HUES64 (cell line): Measurements from ENCODE around the gene CACNA2D3.

ENCODE experiments used
- H3K27ac ChIP-seq: 2 replicates; pipeline ENCODE4 v1.7.0; 2013; ENCODE audit warnings: low read depth, low read length, inconsistent platforms
- H3K27me3 ChIP-seq: 2 replicates; pipeline ENCODE4 v1.6.1; 2013; ENCODE audit warnings: mild to moderate bottlenecking, low read length; ENCODE audit not compliant: insufficient read depth
- H3K36me3 ChIP-seq: 2 replicates; pipeline ENCODE4 v1.6.1; 2013; ENCODE audit warnings: mild to moderate bottlenecking, low read length; ENCODE audit not compliant: insufficient read depth
- H3K4me1 ChIP-seq: 2 replicates; pipeline ENCODE4 v1.6.1; 2013; ENCODE audit warnings: mild to moderate bottlenecking, low read length, moderate library complexity; ENCODE audit not compliant: insufficient read depth
- H3K4me3 ChIP-seq: 2 replicates; pipeline ENCODE4 v1.5.1; 2013; ENCODE audit warnings: mild to moderate bottlenecking, low read length, moderate library complexity
- H3K9ac ChIP-seq: 2 replicates; pipeline ENCODE4 v1.6.1; 2013; ENCODE audit warnings: mild to moderate bottlenecking, low read depth, low read length
- H3K9me3 ChIP-seq: 2 replicates; pipeline ENCODE4 v1.6.1; 2013; ENCODE audit warnings: low read depth, low read length; ENCODE audit not compliant: insufficient read depth
- WGBS: fragments of 150-250, 120-280 bp; methylation state at CpG from one replicate; pipeline ENCODE4 v1.1.7; 2013; ENCODE audit warnings: missing lambda C conversion rate; 5-methylcytosine and 5-hydroxymethylcytosine counted together

CACNA2D3 gene

DNA sequence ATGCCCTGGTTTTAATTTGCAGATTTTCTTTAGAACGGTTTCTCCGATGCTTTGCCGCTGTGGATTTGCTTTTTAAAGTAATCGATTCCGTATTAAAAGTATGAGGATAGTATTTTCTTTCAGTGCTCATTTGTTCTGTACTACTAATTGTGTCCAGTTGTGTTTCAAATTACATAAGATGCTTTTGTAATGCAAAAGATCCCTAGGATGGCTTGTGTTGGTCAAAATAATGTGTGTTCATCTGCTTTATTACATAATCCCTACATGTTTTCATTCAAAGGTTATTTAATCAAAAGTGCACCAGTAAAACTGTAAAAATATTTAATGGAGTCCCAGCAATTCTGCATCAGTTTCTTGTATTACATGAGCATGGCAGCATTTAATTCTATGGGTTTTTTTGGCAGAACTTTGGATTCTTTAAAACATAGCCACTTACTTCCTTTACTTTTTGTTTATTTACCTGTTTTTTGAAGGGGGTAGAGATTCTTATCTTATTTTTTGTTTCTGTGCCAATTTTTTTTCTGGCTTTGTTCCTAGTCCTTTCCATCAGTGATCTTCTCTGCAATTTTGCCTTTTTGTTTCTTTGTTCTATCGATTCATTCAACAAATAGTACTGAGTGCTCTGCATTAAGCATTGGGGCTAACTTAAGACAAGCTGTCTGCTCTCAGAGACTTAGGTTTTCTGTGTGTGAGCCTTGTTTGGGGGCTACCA lies 452.7 kb downstream of the CACNA2D3 start:
- Histone ChIP-seq H3K27me3 (no peaks in the 10 kb centered on the region), H3K36me3 (no peaks in the 10 kb centered on the region), H3K9ac (no peak overlapping the region), H3K9me3 (no peaks in the 10 kb centered on the region), H3K27ac (no peak overlapping the region), H3K4me1 (no peaks in the 10 kb centered on the region; the same call in 1 of the 2 replicates), H3K4me3 (no peak overlapping the region)
- 97% methylated on average over 6 of the region's 6 CpGs for WGBS

GRCh38 chr3:54575618-54575960 lies 453.2 kb downstream of the CACNA2D3 start:
- H3K4me3 ChIP-seq: no peak overlapping the region
- H3K27me3 ChIP-seq: no peaks in the 10 kb centered on the region
- H3K4me1 ChIP-seq: no peaks in the 10 kb centered on the region; the same call in 1 of the 2 replicates
- no peaks in the 10 kb centered on the region for H3K36me3 ChIP-seq
- WGBS: 83% methylated on average over 3 of the region's 3 CpGs
- H3K9ac ChIP-seq: no peak overlapping the region
- H3K27ac ChIP-seq: no peak overlapping the region
- no peaks in the 10 kb centered on the region for H3K9me3 ChIP-seq

DNA sequence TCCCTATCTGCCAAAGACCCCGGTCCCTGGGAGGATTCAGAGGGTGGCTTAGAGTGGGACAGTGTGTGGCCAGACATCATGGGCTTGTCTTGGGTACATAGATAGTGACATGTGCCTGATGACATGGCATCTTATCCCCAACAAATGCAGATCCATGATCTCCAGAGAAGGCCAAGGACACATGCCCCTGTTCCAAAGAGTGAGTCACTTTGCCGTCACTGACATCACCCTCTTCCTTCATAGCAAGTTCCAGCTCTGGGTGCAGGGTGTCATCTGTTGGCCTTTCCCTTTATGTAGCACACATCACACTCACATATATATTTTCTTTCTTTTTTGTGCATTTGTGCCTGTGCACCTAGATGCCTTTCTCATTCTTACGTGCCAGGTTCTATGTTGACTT lies 455.0 kb downstream of the CACNA2D3 start:
- no peak overlapping the region for H3K27ac ChIP-seq
- no peaks in the 10 kb centered on the region; the same call in 1 of the 2 replicates for H3K4me1 ChIP-seq
- H3K27me3 ChIP-seq: no peaks in the 10 kb centered on the region
- H3K9ac ChIP-seq: no peak overlapping the region
- WGBS: 95% methylated on average over 3 of the region's 3 CpGs
- H3K4me3 ChIP-seq: no peak overlapping the region
- no peaks in the 10 kb centered on the region for H3K36me3 ChIP-seq
- no peaks in the 10 kb centered on the region for H3K9me3 ChIP-seq

GRCh38 chr3:54578417-54578816 lies 456.1 kb downstream of the CACNA2D3 start:
- H3K9me3 ChIP-seq: no peaks in the 10 kb centered on the region
- H3K27ac ChIP-seq: no peak overlapping the region
- H3K9ac ChIP-seq: no peak overlapping the region
- no peaks in the 10 kb centered on the region for H3K36me3 ChIP-seq
- H3K4me1 ChIP-seq: peaks cover 5% of the 10 kb centered on the region; the same call in 1 of the 2 replicates
- H3K4me3 ChIP-seq: no peak overlapping the region
- no peaks in the 10 kb centered on the region for H3K27me3 ChIP-seq
- WGBS: 94% methylated on average over 7 of the region's 7 CpGs

DNA sequence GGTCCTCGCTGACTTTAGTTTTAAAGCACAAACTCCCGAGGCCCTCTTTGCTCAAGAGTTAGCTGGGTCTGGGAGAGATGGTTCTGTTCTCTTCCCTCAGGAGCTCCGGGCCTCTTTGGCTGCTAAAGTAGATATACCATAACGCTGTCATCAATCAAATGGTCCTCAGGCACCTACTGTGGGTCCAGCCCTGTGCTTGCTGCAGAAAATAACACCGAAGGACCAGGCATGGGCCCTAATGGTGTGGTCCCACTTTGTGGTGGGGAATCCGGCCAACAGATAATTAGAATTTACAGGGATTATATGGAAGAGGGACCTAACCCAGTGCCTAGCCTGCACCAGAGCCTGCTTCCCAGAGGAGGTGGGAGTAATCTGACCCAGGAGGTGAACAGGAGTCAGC lies 458.1 kb downstream of the CACNA2D3 start:
- Histone ChIP-seq H3K36me3 (no peaks in the 10 kb centered on the region), H3K4me1 (0 out of 2 replicates have a peak, but pooled peaks cover 5% of the 10 kb centered on the region), H3K27ac (no peak overlapping the region), H3K9ac (no peak overlapping the region), H3K9me3 (peaks cover 2% of the 10 kb centered on the region; the same call in 1 of the 2 replicates), H3K27me3 (no peaks in the 10 kb centered on the region), H3K4me3 (no peak overlapping the region)
- WGBS: 94% methylated on average over 6 of the region's 6 CpGs

- Histone ChIP-seq H3K9me3 (peaks cover 6% of the 10 kb centered on the region; the same call in 1 of the 2 replicates), H3K4me3 (no peak overlapping the region), H3K27ac (no peak overlapping the region), H3K4me1 (0 out of 2 replicates have a peak, but pooled peaks cover 5% of the 10 kb centered on the region), H3K9ac (no peak overlapping the region), H3K36me3 (no peaks in the 10 kb centered on the region), H3K27me3 (no peaks in the 10 kb centered on the region)
- WGBS: 79% methylated on average over 2 of the region's 2 CpGs
Observed at GRCh38 chr3:54582424-54582823, 460.1 kb downstream of the CACNA2D3 start.

DNA sequence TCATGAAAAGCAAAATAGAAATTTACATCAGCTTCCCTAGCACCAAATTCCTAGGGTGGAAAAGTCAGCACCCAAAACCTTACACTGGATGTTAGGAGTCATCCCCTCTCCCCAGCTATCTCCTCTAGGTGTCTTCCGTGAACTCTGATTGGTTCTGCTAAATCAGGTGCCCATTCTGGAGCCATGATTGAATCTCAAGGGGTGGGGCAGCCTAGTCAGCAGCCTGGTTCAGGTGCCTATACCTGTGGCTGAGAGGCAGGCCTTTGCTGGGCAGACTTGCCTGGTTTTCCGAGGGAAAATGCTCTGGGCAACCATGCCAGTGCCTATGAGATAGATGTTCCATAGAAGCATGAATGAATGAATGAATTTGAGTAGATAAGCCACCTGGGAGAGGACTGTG lies 468.8 kb downstream of the CACNA2D3 start:
- H3K4me3 ChIP-seq: no peak overlapping the region
- no peak overlapping the region for H3K27ac ChIP-seq
- H3K36me3 ChIP-seq: no peaks in the 10 kb centered on the region
- no peaks in the 10 kb centered on the region for H3K27me3 ChIP-seq
- H3K9ac ChIP-seq: no peak overlapping the region
- H3K4me1 ChIP-seq: no peaks in the 10 kb centered on the region
- 91% methylated on average over 2 of the region's 2 CpGs for WGBS
- H3K9me3 ChIP-seq: no peaks in the 10 kb centered on the region

- Histone ChIP-seq H3K9ac (no peak overlapping the region), H3K27ac (no peak overlapping the region), H3K4me3 (no peak overlapping the region), H3K27me3 (no peaks in the 10 kb centered on the region), H3K4me1 (no peaks in the 10 kb centered on the region), H3K36me3 (no peaks in the 10 kb centered on the region), H3K9me3 (no peaks in the 10 kb centered on the region)
- no CpG with 5 or more reads among the region's 2 CpGs for WGBS
Observed at GRCh38 chr3:54593653-54594052, 471.3 kb downstream of the CACNA2D3 start.

- H3K27me3 ChIP-seq: no peaks in the 10 kb centered on the region
- H3K4me1 ChIP-seq: peaks cover 17% of the 10 kb centered on the region
- no peak overlapping the region for H3K9ac ChIP-seq
- H3K4me3 ChIP-seq: no peak overlapping the region
- no peak overlapping the region for H3K27ac ChIP-seq
- no peaks in the 10 kb centered on the region for H3K36me3 ChIP-seq
- WGBS: 93% methylated on average over 4 of the region's 4 CpGs
- H3K9me3 ChIP-seq: no peaks in the 10 kb centered on the region
Observed at GRCh38 chr3:54596087-54596486, 473.7 kb downstream of the CACNA2D3 start.

DNA sequence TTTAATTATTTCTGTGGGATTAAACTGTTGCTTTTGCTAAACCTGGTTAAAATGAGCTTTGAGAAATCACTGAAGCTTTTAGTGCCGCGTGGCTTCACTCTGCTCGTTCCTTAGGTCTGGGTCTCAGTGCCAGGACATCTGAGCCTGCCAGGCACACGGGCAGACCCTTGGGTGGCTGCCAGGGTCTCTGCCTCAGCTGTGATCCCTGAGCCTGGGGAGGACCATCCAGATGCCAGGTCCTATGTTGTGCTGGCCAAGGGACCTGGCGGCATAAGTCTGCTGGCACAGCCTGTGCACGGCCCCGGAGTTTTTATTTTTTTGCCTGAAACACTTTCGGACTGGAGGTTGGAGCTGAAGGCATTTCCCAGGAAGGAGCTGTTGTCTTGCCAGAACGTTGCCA lies 477.4 kb downstream of the CACNA2D3 start:
- Histone ChIP-seq H3K4me3 (no peak overlapping the region), H3K27ac (no peak overlapping the region), H3K36me3 (no peaks in the 10 kb centered on the region), H3K9ac (no peak overlapping the region; the same call in 1 of the 2 replicates), H3K27me3 (no peaks in the 10 kb centered on the region), H3K9me3 (no peaks in the 10 kb centered on the region), H3K4me1 (peaks cover 17% of the 10 kb centered on the region)
- WGBS: 85% methylated on average over 9 of the region's 9 CpGs

DNA sequence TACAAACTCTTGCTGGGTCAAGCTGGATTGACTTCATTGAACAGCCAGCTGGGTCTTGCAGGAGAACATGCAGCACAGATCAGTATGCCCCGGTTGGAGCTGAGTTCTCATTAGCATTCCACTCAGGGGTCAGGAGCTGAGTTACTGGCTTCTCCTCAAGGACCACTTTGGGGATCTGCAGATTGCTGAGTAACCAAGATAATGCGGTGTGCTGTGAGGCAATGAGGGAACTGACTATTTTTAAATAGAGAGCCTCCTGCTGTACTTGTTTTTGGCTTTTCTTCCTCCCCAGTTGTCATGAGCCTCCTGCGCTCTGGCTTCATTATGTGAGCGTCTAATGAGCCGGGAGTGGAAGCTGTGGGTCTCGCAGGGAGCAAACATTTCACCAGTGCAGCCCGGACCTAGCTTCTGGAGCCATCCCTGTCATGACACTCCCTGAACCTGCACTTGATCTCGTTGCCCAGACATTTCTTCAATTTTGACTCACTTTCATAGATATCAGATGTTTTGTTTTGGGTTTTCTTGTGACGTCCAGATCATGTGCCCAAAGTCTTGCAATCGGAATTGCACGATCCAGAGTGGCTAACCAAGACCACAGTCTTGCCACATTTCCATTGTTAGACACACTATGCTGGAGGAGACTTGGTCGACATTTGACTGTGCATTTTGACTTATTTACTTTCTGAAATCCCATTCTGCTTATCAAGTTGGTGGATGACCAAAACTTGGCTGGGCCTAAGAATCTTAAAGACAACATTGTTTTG lies 478.3 kb downstream of the CACNA2D3 start:
- Histone ChIP-seq H3K9me3 (no peaks in the 10 kb centered on the region), H3K27me3 (no peaks in the 10 kb centered on the region), H3K9ac (no peak overlapping the region), H3K36me3 (no peaks in the 10 kb centered on the region), H3K4me3 (no peak overlapping the region), H3K27ac (no peak overlapping the region), H3K4me1 (peaks cover 17% of the 10 kb centered on the region)
- 89% methylated on average over 12 of the region's 12 CpGs for WGBS
